Neural cell (in vitro differentiated cells): ENCODE data around the gene ZNF524. TPM values are rescaled to one million over a fixed set of nuclear protein-coding genes. Genes with fewer than 3 reads are reported as not detected.

Experiments
- H2AFZ ChIP-seq: fragments of 200-600, 300-800 bp; sonication (generic), shearing (Covaris generic); 2 replicates; pipeline ENCODE4 v1.6.0; 2014; ENCODE audit warnings: low read depth, mild to moderate bottlenecking, antibody characterized with exemption, low read length, moderate library complexity
- H3F3A ChIP-seq: fragments of 200-600 bp; shearing (Covaris generic); 2 replicates; pipeline ENCODE4 v1.6.1; 2016; ENCODE audit warnings: mild to moderate bottlenecking, moderate library complexity, mixed read lengths, antibody characterized with exemption, low read length; ENCODE audit not compliant: insufficient read depth, poor library complexity, severe bottlenecking
- H3K27ac ChIP-seq: fragments of 200-600, 300-800 bp; sonication (generic), shearing (Covaris generic); 2 replicates; pipeline ENCODE4 v1.5.1; 2014; ENCODE audit warnings: mild to moderate bottlenecking, low read length, moderate library complexity
- H3K27me3 ChIP-seq: fragments of 300-800, 200-600 bp; sonication (generic), shearing (Covaris generic); 2 replicates; pipeline ENCODE4 v1.6.0; 2014; ENCODE audit warnings: mild to moderate bottlenecking, low read depth, low read length, moderate library complexity; ENCODE audit not compliant: insufficient read depth
- H3K36me3 ChIP-seq: fragments of 300-800, 200-600 bp; sonication (generic), shearing (Covaris generic); 2 replicates; pipeline ENCODE4 v1.5.1; 2014; ENCODE audit warnings: mild to moderate bottlenecking, antibody characterized with exemption, low read length, moderate library complexity; ENCODE audit not compliant: insufficient read depth
- H3K4me2 ChIP-seq: fragments of 300-800, 200-600 bp; sonication (generic), shearing (Covaris generic); 2 replicates; pipeline ENCODE4 v1.6.0; 2014; ENCODE audit warnings: mild to moderate bottlenecking, low read length
- H3K4me3 ChIP-seq: fragments of 300-800, 200-600 bp; sonication (generic), shearing (Covaris generic); 2 replicates; pipeline ENCODE4 v1.5.1; 2014; ENCODE audit warnings: mild to moderate bottlenecking, low read length, moderate library complexity
- H3K79me2 ChIP-seq: fragments of 200-600 bp; shearing (Covaris generic); replicated peaks from 2 replicates; pipeline ENCODE4 v1.6.0; 2014; ENCODE audit warnings: mild to moderate bottlenecking, low read length, moderate library complexity; ENCODE audit not compliant: insufficient read depth
- H3K9ac ChIP-seq: fragments of 300-800, 200-600 bp; sonication (generic), shearing (Covaris generic); 2 replicates; pipeline ENCODE4 v1.6.1; 2016; ENCODE audit warnings: mild to moderate bottlenecking, low read length, mixed read lengths
- H3K9me2 ChIP-seq: fragments of 200-600 bp; shearing (Covaris generic); 2 replicates; pipeline ENCODE4 v1.6.1; 2016; ENCODE audit warnings: mild to moderate bottlenecking, low read length, mixed read lengths; ENCODE audit not compliant: insufficient read depth
- H3K9me3 ChIP-seq: fragments of 200-600, 300-800 bp; sonication (generic), shearing (Covaris generic); 2 replicates; pipeline ENCODE4 v1.6.1; 2016; ENCODE audit warnings: mild to moderate bottlenecking, mixed run types, low read length, moderate library complexity, mixed read lengths
- H4K20me1 ChIP-seq: fragments of 200-600 bp; shearing (Covaris generic); 2 replicates; pipeline ENCODE4 v1.6.1; 2016; ENCODE audit warnings: mild to moderate bottlenecking, mixed run types; ENCODE audit not compliant: insufficient read depth
- CTCF ChIP-seq: fragments of 450-650 bp; IDR thresholded peaks from 2 replicates; pipeline ENCODE4 v1.5.1; 2014; ENCODE audit warnings: antibody characterized with exemption, mild to moderate bottlenecking, moderate library complexity; ENCODE audit not compliant: poor library complexity, severe bottlenecking
- EP300 ChIP-seq: fragments of 450-650 bp; conservative IDR thresholded peaks from 2 replicates; pipeline ENCODE4 v1.6.1; 2014; ENCODE audit warnings: antibody characterized with exemption, mild to moderate bottlenecking, moderate library complexity; ENCODE audit not compliant: poor library complexity, severe bottlenecking
- EZH2 ChIP-seq: fragments of 200-600, 300-800 bp; shearing (Covaris generic), sonication (generic); IDR thresholded peaks from 2 replicates; pipeline ENCODE4 v1.6.1; 2014; ENCODE audit warnings: antibody characterized with exemption, low read length, borderline replicate concordance, mild to moderate bottlenecking; ENCODE audit not compliant: insufficient read depth, poor library complexity, severe bottlenecking
- MXI1 ChIP-seq: fragments of 450-650 bp; conservative IDR thresholded peaks from 2 replicates; pipeline ENCODE4 v1.6.1; 2014; ENCODE audit warnings: antibody characterized with exemption, mild to moderate bottlenecking; ENCODE audit not compliant: poor library complexity, severe bottlenecking
- POLR2AphosphoS5 ChIP-seq: IDR thresholded peaks from 2 replicates; pipeline ENCODE4 v1.6.1; 2012
- RAD21 ChIP-seq: fragments of 450-650 bp; conservative IDR thresholded peaks from 2 replicates; pipeline ENCODE4 v1.6.1; 2014; ENCODE audit warnings: antibody characterized with exemption, mild to moderate bottlenecking, moderate library complexity
- REST ChIP-seq: IDR thresholded peaks from 2 replicates; pipeline ENCODE4 v1.6.1; 2012; ENCODE audit warnings: borderline replicate concordance
- SMC3 ChIP-seq: fragments of 450-650 bp; conservative IDR thresholded peaks from 2 replicates; pipeline ENCODE4 v1.6.1; 2014; ENCODE audit warnings: antibody characterized with exemption, mild to moderate bottlenecking, moderate library complexity; ENCODE audit not compliant: poor library complexity
- TAF1 ChIP-seq: IDR thresholded peaks from 2 replicates; pipeline ENCODE4 v1.6.1; 2012; ENCODE audit warnings: low read depth
- polyA plus RNA-seq: library from polyadenylated mRNA; depleted of rRNA; stranded (reverse); fragments of >200 nt; gene quantifications from 2 replicates; pipeline ENCODE4 v1.2.3, GENCODE V29; 2014

ZNF524 gene
- polyA plus RNA-seq, 1 donor from 2014 or later: 3.2 TPM

DNA sequence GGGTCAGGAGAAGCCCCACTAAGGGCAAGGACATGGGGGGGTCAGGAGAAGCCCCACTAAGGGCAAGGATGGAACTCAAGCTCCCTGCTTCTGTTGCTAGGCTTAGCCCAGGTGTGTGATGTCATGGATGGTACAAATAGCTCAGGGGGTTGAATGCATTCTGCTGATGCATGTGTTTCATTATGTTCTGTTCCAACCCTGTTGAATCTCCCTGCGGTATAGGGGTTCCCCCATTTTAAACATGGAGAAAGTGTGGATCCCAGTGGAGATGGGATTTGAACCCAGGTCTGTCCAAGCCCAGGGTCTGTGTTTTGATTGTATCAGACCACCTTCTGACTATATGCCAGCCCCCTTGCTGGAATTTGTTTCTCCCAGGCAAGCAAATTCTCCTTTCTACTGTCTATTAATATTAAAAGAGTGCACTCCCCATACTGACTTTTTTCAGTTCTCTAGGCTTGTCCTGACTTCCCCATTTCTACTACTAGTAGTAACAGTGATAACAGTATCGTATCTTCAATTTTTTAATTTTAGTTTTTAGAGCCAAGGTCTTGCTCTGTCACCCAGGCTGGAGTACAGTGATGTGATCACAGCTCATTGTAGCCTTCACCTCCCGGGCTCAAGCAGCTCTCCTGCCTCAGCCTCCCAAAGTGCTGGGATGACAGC, 12.0 kb downstream of the ZNF524 start:
- TF ChIP-seq POLR2AphosphoS5: no peak
- TF ChIP-seq EZH2: no peak
- no peak for TF ChIP-seq TAF1
- no peak for TF ChIP-seq MXI1
- TF ChIP-seq REST: no peak
- no peak for TF ChIP-seq RAD21
- no peak overlapping the region for H2AFZ ChIP-seq
- no peak overlapping the region for H3K27ac ChIP-seq
- H3K9ac ChIP-seq: no peak overlapping the region
- H3K36me3 ChIP-seq: peaks cover 8% of the 10 kb centered on the region
- H3F3A ChIP-seq: no peaks in the 10 kb centered on the region
- no peaks in the 10 kb centered on the region for H3K9me3 ChIP-seq
- peaks cover 19% of the 10 kb centered on the region for H3K79me2 ChIP-seq
- no peaks in the 10 kb centered on the region for H3K27me3 ChIP-seq
- no peaks in the 10 kb centered on the region for H4K20me1 ChIP-seq
- H3K4me3 ChIP-seq: no peak overlapping the region
- H3K4me2 ChIP-seq: no peak overlapping the region
- H3K9me2 ChIP-seq: no peaks in the 10 kb centered on the region

- no peak overlapping the region for H3K27ac ChIP-seq
- peaks cover 9% of the 10 kb centered on the region for H3K79me2 ChIP-seq
- no peaks in the 10 kb centered on the region for H4K20me1 ChIP-seq
- H3K4me2 ChIP-seq: no peak overlapping the region
- no peaks in the 10 kb centered on the region for H3K9me3 ChIP-seq
- H3K4me3 ChIP-seq: no peak overlapping the region
- H3K36me3 ChIP-seq: peaks cover 8% of the 10 kb centered on the region
- no peaks in the 10 kb centered on the region for H3F3A ChIP-seq
- no peak overlapping the region for H3K9ac ChIP-seq
- no peak for TF ChIP-seq CTCF
- no peak for TF ChIP-seq MXI1
- TF ChIP-seq EP300: no peak
- TF ChIP-seq EZH2: no peak
- TF ChIP-seq POLR2AphosphoS5: no peak
- no peak for TF ChIP-seq TAF1
- no peak for TF ChIP-seq REST
- no peak for TF ChIP-seq SMC3
- TF ChIP-seq RAD21: no peak
- H3K27me3 ChIP-seq: no peaks in the 10 kb centered on the region
- H3K9me2 ChIP-seq: no peaks in the 10 kb centered on the region
- H2AFZ ChIP-seq: no peak overlapping the region
Measured at GRCh38 chr19:55613396-55613795, 13.3 kb downstream of the ZNF524 start.
